Measurements from ENCODE around the gene CIDEA.

GRCh38 chr18:12248926-12249720 lies 5.0 kb upstream of the CIDEA start:
- TF ChIP-seq CTCF (IDR thresholded peaks at IDR 0.05) (no peak), POLR2A (IDR thresholded peaks at IDR 0.05) (no peak), POLR2AphosphoS5 (IDR thresholded peaks at IDR 0.05) (no peak)

Measured in breast epithelium (tissue), 3 donors.